A673 (cell line): ENCODE measurements around the gene GPR183. TPM values are rescaled to one million over a fixed set of nuclear protein-coding genes. Genes with fewer than 3 reads are reported as not detected.

ENCODE experiments used
- BruUV-seq: library from RNA; stranded (reverse); fragments of 400-500 nt; replicated peaks from 2 replicates; lab custom pipeline; 2021; lab: Mats Ljungman, UMichigan
- CTCF ChIA-PET: fragments of 300-600 bp; sonication (Branson Sonifier 250); formaldehyde crosslinking; loops from one replicate; lab custom pipeline; 2022; ENCODE audit warnings: antibody characterized with exemption; lab: Charles Lee
- POLR2A ChIA-PET: fragments of 300-600 bp; sonication (Branson Sonifier 250); formaldehyde crosslinking; loops from one replicate; lab custom pipeline; 2022; ENCODE audit warnings: antibody characterized with exemption; ENCODE audit not compliant: low non-redundant PET; lab: Charles Lee
- DNase-seq: peaks from one replicate; pipeline ENCODE4 v3.0.0-alpha.2; 2015; ENCODE audit warnings: low spot score
- H3K27ac ChIP-seq: fragments of 200-600 bp; sonication (generic); 2 replicates; pipeline ENCODE4 v1.5.1; 2016; ENCODE audit warnings: mixed run types, low read depth, mild to moderate bottlenecking, mixed read lengths, antibody characterized with exemption, low read length; ENCODE audit not compliant: poor library complexity, severe bottlenecking
- H3K27me3 ChIP-seq: fragments of 200-600 bp; sonication (generic); replicated peaks from 2 replicates; pipeline ENCODE4 v1.6.1; 2017; ENCODE audit warnings: mixed run types, low read depth, mild to moderate bottlenecking, mixed read lengths, antibody characterized with exemption, low read length; ENCODE audit not compliant: insufficient read depth, poor library complexity
- H3K36me3 ChIP-seq: fragments of 200-600 bp; sonication (generic); 2 replicates; pipeline ENCODE4 v1.6.1; 2016; ENCODE audit warnings: mixed run types, mild to moderate bottlenecking, mixed read lengths, antibody characterized with exemption, low read length; ENCODE audit not compliant: insufficient read depth, poor library complexity, severe bottlenecking
- H3K4me1 ChIP-seq: fragments of 200-600 bp; sonication (generic); 2 replicates; pipeline ENCODE4 v1.6.1; 2017; ENCODE audit warnings: mixed run types, mild to moderate bottlenecking, mixed read lengths, antibody characterized with exemption, low read length; ENCODE audit not compliant: insufficient read depth, poor library complexity, severe bottlenecking
- H3K4me3 ChIP-seq: fragments of 200-600 bp; sonication (generic); 2 replicates; pipeline ENCODE4 v1.5.1; 2016; ENCODE audit warnings: low read depth, mixed run types, mild to moderate bottlenecking, mixed read lengths, low read length; ENCODE audit not compliant: poor library complexity, severe bottlenecking
- H3K9me3 ChIP-seq: fragments of 200-600 bp; sonication (generic); 2 replicates; pipeline ENCODE4 v1.6.1; 2016; ENCODE audit warnings: mixed run types, low read depth, mild to moderate bottlenecking, mixed read lengths, antibody characterized with exemption, low read length; ENCODE audit not compliant: poor library complexity, severe bottlenecking
- CTCF ChIP-seq: fragments of 300-800, 200-600 bp; sonication (generic); conservative IDR thresholded peaks from 2 replicates; pipeline ENCODE4 v1.5.1; 2017; ENCODE audit warnings: low read depth, mild to moderate bottlenecking, antibody characterized with exemption, low read length, moderate library complexity, mixed read lengths
- EZH2 ChIP-seq: fragments of 200-600 bp; sonication (generic); IDR thresholded peaks from 2 replicates; pipeline ENCODE4 v1.6.1; 2017; ENCODE audit warnings: borderline replicate concordance, low read depth, mild to moderate bottlenecking, mixed read lengths, antibody characterized with exemption, low read length; ENCODE audit not compliant: poor library complexity, severe bottlenecking
- intact Hi-C: fragments of 100-400 bp; cut with micrococcal nuclease; formaldehyde crosslinking; loops from one replicate; pipeline ENCODE4 v1.10.0; 2022; ENCODE audit not compliant: unreplicated experiment
- total RNA-seq: library from RNA; stranded (reverse); gene quantifications from 2 replicates; pipeline ENCODE4 v1.2.3, GENCODE V29; 2021

The GPR183 gene
- total RNA-seq, 1 experiment from 2014 or later, result not detected

GRCh38 chr13:99298056-99298455, 9.1 kb downstream of the GPR183 start:
- Histone ChIP-seq H3K9me3 (no peaks in the 10 kb centered on the region), H3K27ac (no peak overlapping the region), H3K27me3 (no peaks in the 10 kb centered on the region), H3K36me3 (no peaks in the 10 kb centered on the region), H3K4me1 (no peaks in the 10 kb centered on the region), H3K4me3 (no peak overlapping the region)
- no TSS peak for BruUV-seq
- intact Hi-C loops, result no loop called here
- POLR2A ChIA-PET, result no interaction called here
- no peak for TF ChIP-seq CTCF
- no peak for TF ChIP-seq EZH2
- CTCF ChIA-PET, result no interaction called here
- no peak for DNase-seq

GRCh38 chr13:99297331-99297730, 9.9 kb downstream of the GPR183 start:
- Histone ChIP-seq H3K27ac (no peak overlapping the region), H3K9me3 (no peaks in the 10 kb centered on the region), H3K4me1 (no peaks in the 10 kb centered on the region), H3K36me3 (no peaks in the 10 kb centered on the region), H3K27me3 (no peaks in the 10 kb centered on the region), H3K4me3 (no peak overlapping the region)
- intact Hi-C loops, result no loop called here
- no peak for TF ChIP-seq EZH2
- no peak for TF ChIP-seq CTCF
- ChIA-PET CTCF (no interaction called here), POLR2A (no interaction called here)
- DNase-seq, result no peak
- BruUV-seq, result no TSS peak

GRCh38 chr13:99296398-99296797, 10.8 kb downstream of the GPR183 start:
- Histone ChIP-seq H3K36me3 (no peaks in the 10 kb centered on the region), H3K27ac (no peak overlapping the region), H3K27me3 (no peaks in the 10 kb centered on the region), H3K4me1 (no peaks in the 10 kb centered on the region), H3K4me3 (no peak overlapping the region), H3K9me3 (no peaks in the 10 kb centered on the region)
- intact Hi-C loops, result no loop called here
- no TSS peak for BruUV-seq
- CTCF ChIA-PET, result no interaction called here
- POLR2A ChIA-PET, result no interaction called here
- TF ChIP-seq CTCF (no peak), EZH2 (no peak)
- no peak for DNase-seq
